Fibroblast of skin of left biceps (primary cell): ENCODE data around the gene GRIN3B.

Experiments used
- DNase-seq, 2 experiments: peaks; one replicate each; pipeline ENCODE4 v3.0.0-alpha.2; 2013; ENCODE audit warnings: low read depth in 2 of 2

GRIN3B gene

GRCh38 chr19:1007399-1008251 lies 7.4 kb downstream of the GRIN3B start:
- DNase-seq, result no peak

GRCh38 chr19:1008268-1009040 lies 8.2 kb downstream of the GRIN3B start:
- DNase-seq, result no peak

- DNase-seq, result no peak
Observed at GRCh38 chr19:1009041-1009980, 9.1 kb downstream of the GRIN3B start.

GRCh38 chr19:1009981-1010538 lies 9.8 kb downstream of the GRIN3B start:
- no peak for DNase-seq

- DNase-seq, result no peak
Observed at GRCh38 chr19:1010586-1011510, 10.6 kb downstream of the GRIN3B start.

- DNase-seq, result no peak
Observed at GRCh38 chr19:1011831-1012333, 11.7 kb downstream of the GRIN3B start.

GRCh38 chr19:1012334-1012733 lies 12.1 kb downstream of the GRIN3B start:
- DNase-seq, result no peak

GRCh38 chr19:1013218-1013617 lies 13.0 kb downstream of the GRIN3B start:
- DNase-seq, result no peak

GRCh38 chr19:1014161-1015060 lies 14.2 kb downstream of the GRIN3B start:
- no peak for DNase-seq

- DNase-seq, result no peak
Observed at GRCh38 chr19:1015061-1015781, 15.0 kb downstream of the GRIN3B start.

- DNase-seq, result no peak
Observed at GRCh38 chr19:1015782-1016646, 15.8 kb downstream of the GRIN3B start.

GRCh38 chr19:1016647-1017114 lies 16.5 kb downstream of the GRIN3B start:
- DNase-seq, result no peak

GRCh38 chr19:1017115-1017905 lies 17.1 kb downstream of the GRIN3B start:
- no peak for DNase-seq

GRCh38 chr19:1017906-1018305 lies 17.7 kb downstream of the GRIN3B start:
- no peak for DNase-seq

GRCh38 chr19:1018393-1018792 lies 18.2 kb downstream of the GRIN3B start:
- DNase-seq, result no peak

GRCh38 chr19:1018932-1019615 lies 18.9 kb downstream of the GRIN3B start:
- no peak for DNase-seq
